K562 (cell line): Measurements from ENCODE around the gene OPCML. TPM values are rescaled to one million over a fixed set of nuclear protein-coding genes. Genes with fewer than 3 reads are reported as not detected.

Experiments used
- ATAC-seq: fragments of 200-7000 bp; cut with Tn5 transposase; 3 replicates; pipeline ENCODE4 v1.9.1; 2020; ENCODE audit warnings: moderate library complexity
- BruUV-seq: library from RNA; stranded (reverse); fragments of 400-500 nt; replicated peaks from 2 replicates; lab custom pipeline; 2021; lab: Mats Ljungman, UMichigan
- CTCF ChIA-PET: fragments of 300-600 bp; formaldehyde crosslinking; extraction: SDS; loops from one replicate; lab custom pipeline; 2021; ENCODE audit warnings: low intra/inter-chr PET ratio; lab: Yijun Ruan, JAX
- POLR2A ChIA-PET: fragments of 300-600, 350-650 bp; sonication (Branson Sonifier 250); formaldehyde crosslinking; extraction: SDS; loops from one replicate; lab custom pipeline; 2021; ENCODE audit warnings: antibody characterized with exemption, inconsistent platforms; lab: Yijun Ruan, JAX
- DNase-seq, 4 experiments: peaks; one replicate each; pipeline versions ENCODE4 v3.0.0 to v3.0.0-alpha.2; 2011 to 2018; ENCODE audit warnings: low spot score in 3 of 4, mixed read lengths in 3 of 4; ENCODE audit errors: extremely low read depth in 1 of 4
- FAIRE-seq: peaks from 2 replicates; lab custom pipeline; 2011; peaks lifted over from hg19 to GRCh38; lab: Jason Lieb, UNC
- H2AFZ ChIP-seq: 2 replicates; pipeline ENCODE4 v1.6.0; 2011; ENCODE audit warnings: low read depth, low read length, control low read depth, inconsistent platforms
- H3K27ac ChIP-seq: fragments of 200-600 bp; 3 replicates; pipeline ENCODE4 v1.8.0; 2011; ENCODE audit warnings: low read depth, mild to moderate bottlenecking, control low read depth, inconsistent platforms, low read length, moderate library complexity, mixed read lengths; ENCODE audit errors: extremely low read depth
- H3K27me3 ChIP-seq, 2 experiments: fragments of 300-600 bp in 1 of 2; 2 replicates in 1 of 2; 3 replicates in 1 of 2; pipeline versions ENCODE4 v1.6.0 to v1.8.0; 2011; ENCODE audit warnings: inconsistent platforms in 2 of 2, low read length in 2 of 2, mild to moderate bottlenecking in 1 of 2, mixed read lengths in 1 of 2, moderate library complexity in 1 of 2; ENCODE audit not compliant: control insufficient read depth in 2 of 2, insufficient read depth in 2 of 2
- H3K36me3 ChIP-seq: fragments of 300-600 bp; 3 replicates; pipeline ENCODE4 v1.8.0; 2011; ENCODE audit warnings: mild to moderate bottlenecking, low read length, inconsistent platforms; ENCODE audit not compliant: control insufficient read depth, insufficient read depth
- H3K4me1 ChIP-seq, 2 experiments: fragments of 200-600 bp in 1 of 2; replicated peaks in 1 of 2; 2 replicates in 1 of 2; 3 replicates in 1 of 2; pipeline versions ENCODE4 v1.5.1 to v1.8.0; 2011; ENCODE audit warnings: inconsistent platforms in 2 of 2, low read length in 2 of 2, mild to moderate bottlenecking in 1 of 2, mixed read lengths in 1 of 2, moderate library complexity in 1 of 2; ENCODE audit not compliant: control insufficient read depth in 2 of 2, insufficient read depth in 2 of 2
- H3K4me2 ChIP-seq: 2 replicates; pipeline ENCODE4 v1.6.1; 2011; ENCODE audit warnings: low read length, control low read depth, inconsistent platforms, mixed read lengths; ENCODE audit not compliant: insufficient read depth
- H3K4me3 ChIP-seq: fragments of 200-600 bp; sonication (generic), shearing (Covaris generic); 2 replicates; pipeline ENCODE4 v1.5.1; 2016; ENCODE audit warnings: control low read depth, inconsistent platforms
- H3K79me2 ChIP-seq: fragments of 200-600 bp; 3 replicates; pipeline ENCODE4 v1.8.0; 2011; ENCODE audit warnings: low read length, inconsistent platforms; ENCODE audit not compliant: control insufficient read depth, insufficient read depth
- H3K9ac ChIP-seq, 2 experiments: 2 replicates each; pipeline versions ENCODE4 v1.6.0 to v1.6.1; 2011; ENCODE audit warnings: low read depth in 2 of 2, low read length in 2 of 2, control low read depth in 1 of 2, inconsistent platforms in 1 of 2, mild to moderate bottlenecking in 1 of 2, mixed read lengths in 1 of 2; ENCODE audit not compliant: insufficient read depth in 1 of 2
- H3K9me1 ChIP-seq: one replicate; pipeline ENCODE4 v1.6.0; 2011; ENCODE audit warnings: inconsistent platforms, mild to moderate bottlenecking, low read length, moderate library complexity; ENCODE audit not compliant: control insufficient read depth, insufficient read depth
- H3K9me3 ChIP-seq: replicated peaks from 2 replicates; pipeline ENCODE4 v1.5.1; 2011; ENCODE audit warnings: low read depth, low read length, inconsistent platforms; ENCODE audit not compliant: control insufficient read depth, insufficient read depth
- H4K20me1 ChIP-seq: replicated peaks from 2 replicates; pipeline ENCODE4 v1.6.1; 2011; ENCODE audit warnings: low read length, inconsistent platforms, mixed read lengths; ENCODE audit not compliant: control insufficient read depth, insufficient read depth
- BHLHE40 ChIP-seq: IDR thresholded peaks from 2 replicates; pipeline ENCODE4 v1.6.1; 2011; ENCODE audit warnings: low read length, improper control_type of control experiment
- CHD2 ChIP-seq: IDR thresholded peaks from 2 replicates; pipeline ENCODE4 v1.6.1; 2011; ENCODE audit warnings: low read depth, low read length
- HDAC2 ChIP-seq: fragments of 450-650 bp; IDR thresholded peaks from 2 replicates; pipeline ENCODE4 v1.6.1; 2016; ENCODE audit warnings: mild to moderate bottlenecking
- HNRNPH1 ChIP-seq: fragments of 200-400 bp; formaldehyde crosslinking; optimal IDR thresholded peaks from 2 replicates; pipeline ENCODE3; 2017; ENCODE audit warnings: low read depth, mild to moderate bottlenecking, low read length, moderate library complexity
- KLF10 ChIP-seq: fragments of 250-450 bp; sonication (Bioruptor Pico); IDR thresholded peaks from 2 replicates; pipeline ENCODE4 v1.6.1; 2021; ENCODE audit warnings: matching md5 sums
- NFRKB ChIP-seq: fragments of 450-650 bp; IDR thresholded peaks from 2 replicates; pipeline ENCODE4 v1.6.1; 2016; ENCODE audit warnings: low read depth
- PHF8 ChIP-seq: fragments of 200-600 bp; sonication (generic); IDR thresholded peaks from 2 replicates; pipeline ENCODE4 v1.6.1; 2012; ENCODE audit warnings: mixed run types, mild to moderate bottlenecking, inconsistent platforms, low read length, moderate library complexity, borderline replicate concordance
- RBBP5 ChIP-seq: fragments of 200-600 bp; sonication (generic); IDR thresholded peaks from 2 replicates; pipeline ENCODE4 v1.6.1; 2012; ENCODE audit warnings: borderline replicate concordance, mild to moderate bottlenecking, low read length, control low read depth, inconsistent platforms; ENCODE audit not compliant: insufficient read depth, poor library complexity, severe bottlenecking
- SIN3B ChIP-seq: fragments of 450-650 bp; IDR thresholded peaks from 2 replicates; pipeline ENCODE4 v1.6.1; 2017; ENCODE audit warnings: low read depth, mild to moderate bottlenecking, moderate library complexity
- SRSF9 ChIP-seq: fragments of 200-400 bp; formaldehyde crosslinking; IDR thresholded peaks from 2 replicates; pipeline ENCODE4 v1.6.1; 2017; ENCODE audit warnings: low read depth, low read length, borderline replicate concordance
- ZC3H4 ChIP-seq: sonication (generic); formaldehyde crosslinking; IDR thresholded peaks from 2 replicates; pipeline ENCODE4 v1.9.0; 2021; ENCODE audit warnings: missing genetic modification reagents, borderline replicate concordance
- ZFPM2 ChIP-seq: fragments of 250-450 bp; sonication (Bioruptor Pico); IDR thresholded peaks from 2 replicates; pipeline ENCODE4 v1.5.1; 2022; ENCODE audit warnings: mild to moderate bottlenecking
- ZNF444 ChIP-seq: fragments of 250-450 bp; sonication (Bioruptor Pico); IDR thresholded peaks from 2 replicates; pipeline ENCODE4 v1.4.0; 2020; ENCODE audit warnings: mild to moderate bottlenecking, moderate library complexity
- WGBS: fragments of 100-300 bp; shearing (Covaris generic); methylation state at CpG from one replicate; pipeline ENCODE4 v1.1.6; 2016; ENCODE audit warnings: low coverage, mixed read lengths; ENCODE audit not compliant: insufficient coverage; ENCODE audit errors: missing lambda C conversion rate; 5-methylcytosine and 5-hydroxymethylcytosine counted together
- in situ Hi-C: fragments of 300-500 bp; cut with MboI; formaldehyde crosslinking; loops from 4 replicates; pipeline ENCODE4 v1.15.0; 2018; ENCODE audit warnings: inconsistent platforms, mixed read lengths
- intact Hi-C: fragments of 100-400 bp; cut with micrococcal nuclease; formaldehyde crosslinking; loops from 2 replicates; pipeline ENCODE4 v1.14.2; 2022
- polyA plus RNA-seq, 8 experiments: library from polyadenylated mRNA; depleted of rRNA in 4 of 8; stranded (reverse) in 5 of 8; unstranded in 3 of 8; fragments of >200 nt; fragmentation: Nextera tagmentation in 2 of 8; fragmentation: Illumina TruSeq in 1 of 8; extraction: Ambion mirVana in 2 of 8; extraction: Trizol in 1 of 8; gene quantifications; 2 replicates each; pipeline versions ENCODE4 v1.2.1 to v1.2.3, GENCODE V29; 2011 to 2014; ENCODE audit warnings: inconsistent platforms in 1 of 8, missing spikeins in 1 of 8
- total RNA-seq, 7 experiments: library from RNA; depleted of rRNA in 6 of 7; stranded (reverse); fragments of >200 nt in 6 of 7; fragmentation: Illumina TruSeq in 2 of 7; extraction: Trizol in 2 of 7; gene quantifications; 2 replicates each; pipeline versions ENCODE4 v1.2.1 to v1.2.3, GENCODE V29; 2011 to 2021; ENCODE audit warnings: low replicate concordance in 1 of 7
- TF ChIP-seq, protein P1 (sequence below), 3 experiments: IDR thresholded peaks in 2 of 3; conservative IDR thresholded peaks in 1 of 3; 2 replicates each; pipeline ENCODE4 v1.5.1; 2011 to 2012; ENCODE audit warnings: low read length in 3 of 3, mild to moderate bottlenecking in 3 of 3, control low read depth in 2 of 3, improper control_type of control experiment in 1 of 3, inconsistent platforms in 1 of 3, low read depth in 1 of 3, mixed read lengths in 1 of 3, moderate library complexity in 1 of 3; ENCODE audit not compliant: insufficient read depth in 2 of 3
- TF ChIP-seq, protein P2 (sequence below): sonication (generic); formaldehyde crosslinking; IDR thresholded peaks from 2 replicates; pipeline ENCODE4 v1.8.0; 2022; ENCODE audit warnings: missing genetic modification reagents, mild to moderate bottlenecking, borderline replicate concordance
- TF ChIP-seq, protein P3 (sequence below): sonication (generic); formaldehyde crosslinking; IDR thresholded peaks from 2 replicates; pipeline ENCODE4 v1.9.0; 2022; ENCODE audit warnings: mild to moderate bottlenecking, missing genetic modification reagents

The OPCML gene
- total and polyA plus RNA-seq, 9 of the 15 experiments (the other 6 are each of a cell fraction or from before 2014, with no cell fraction given), result not detected

DNA sequence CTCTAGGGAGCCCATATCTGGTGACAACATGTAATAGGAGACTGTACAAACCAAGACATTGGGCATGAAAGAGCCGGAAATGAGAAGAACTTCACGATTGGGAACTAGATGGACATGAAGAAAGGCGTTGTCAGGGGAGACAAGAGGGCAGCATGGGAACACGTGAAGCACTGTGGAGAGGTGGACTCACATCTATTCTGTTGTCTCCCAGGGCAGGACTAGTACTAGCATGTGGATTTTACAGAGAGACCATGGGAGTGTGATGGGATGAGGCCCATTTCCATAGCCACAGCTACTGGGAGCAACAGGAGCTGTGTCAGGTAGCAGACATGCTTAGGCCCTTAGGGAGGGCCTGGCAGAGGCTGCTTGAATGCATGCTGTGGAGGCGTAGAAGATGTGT is 333.9 kb downstream of the OPCML start:
- ChIA-PET POLR2A (interaction anchor here (0.8 kb wide), 1 partner anchor 979 kb away, joined by 3 read pairs; no protein-coding TSS in a partner anchor), CTCF (no interaction called here)
- Histone ChIP-seq H3K4me3 (no peak overlapping the region), H3K36me3 (no peaks in the 10 kb centered on the region), H3K4me2 (no peak overlapping the region), H3K9me3 (no peaks in the 10 kb centered on the region), H3K27me3 (no peaks in the 10 kb centered on the region), H3K9me1 (no peaks in the 10 kb centered on the region), H3K4me1 (no peaks in the 10 kb centered on the region), H3K9ac (no peak overlapping the region), H4K20me1 (no peaks in the 10 kb centered on the region), H2AFZ (no peak overlapping the region), H3K27ac (no peak overlapping the region), H3K79me2 (no peaks in the 10 kb centered on the region)
- in situ Hi-C loops, result no loop called here
- no peak for FAIRE-seq
- no peak for DNase-seq
- TF ChIP-seq ZNF444 (CRISPR knock-in tag) (no peak), KLF10 (CRISPR knock-in tag) (no peak), SIN3B (no peak), ZFPM2 (CRISPR knock-in tag) (no peak), NFRKB (no peak), SRSF9 (no peak), ZC3H4 (CRISPR knock-in tag) (no peak), PHF8 (no peak), RBBP5 (no peak), HNRNPH1 (no peak), BHLHE40 (no peak), CHD2 (no peak), HDAC2 (no peak)
- TF ChIP-seq, protein P1, sequence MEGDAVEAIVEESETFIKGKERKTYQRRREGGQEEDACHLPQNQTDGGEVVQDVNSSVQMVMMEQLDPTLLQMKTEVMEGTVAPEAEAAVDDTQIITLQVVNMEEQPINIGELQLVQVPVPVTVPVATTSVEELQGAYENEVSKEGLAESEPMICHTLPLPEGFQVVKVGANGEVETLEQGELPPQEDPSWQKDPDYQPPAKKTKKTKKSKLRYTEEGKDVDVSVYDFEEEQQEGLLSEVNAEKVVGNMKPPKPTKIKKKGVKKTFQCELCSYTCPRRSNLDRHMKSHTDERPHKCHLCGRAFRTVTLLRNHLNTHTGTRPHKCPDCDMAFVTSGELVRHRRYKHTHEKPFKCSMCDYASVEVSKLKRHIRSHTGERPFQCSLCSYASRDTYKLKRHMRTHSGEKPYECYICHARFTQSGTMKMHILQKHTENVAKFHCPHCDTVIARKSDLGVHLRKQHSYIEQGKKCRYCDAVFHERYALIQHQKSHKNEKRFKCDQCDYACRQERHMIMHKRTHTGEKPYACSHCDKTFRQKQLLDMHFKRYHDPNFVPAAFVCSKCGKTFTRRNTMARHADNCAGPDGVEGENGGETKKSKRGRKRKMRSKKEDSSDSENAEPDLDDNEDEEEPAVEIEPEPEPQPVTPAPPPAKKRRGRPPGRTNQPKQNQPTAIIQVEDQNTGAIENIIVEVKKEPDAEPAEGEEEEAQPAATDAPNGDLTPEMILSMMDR (IDR thresholded peaks at IDR 0.05 in 2 of 3, conservative IDR thresholded peaks at IDR 0.05 in 1 of 3; ENCODE audit: insufficient read depth in 2 of 3, low read depth in 1 of 3, low read length in 3 of 3), result no peak
- TF ChIP-seq, protein P2, sequence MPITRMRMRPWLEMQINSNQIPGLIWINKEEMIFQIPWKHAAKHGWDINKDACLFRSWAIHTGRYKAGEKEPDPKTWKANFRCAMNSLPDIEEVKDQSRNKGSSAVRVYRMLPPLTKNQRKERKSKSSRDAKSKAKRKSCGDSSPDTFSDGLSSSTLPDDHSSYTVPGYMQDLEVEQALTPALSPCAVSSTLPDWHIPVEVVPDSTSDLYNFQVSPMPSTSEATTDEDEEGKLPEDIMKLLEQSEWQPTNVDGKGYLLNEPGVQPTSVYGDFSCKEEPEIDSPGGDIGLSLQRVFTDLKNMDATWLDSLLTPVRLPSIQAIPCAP (CRISPR knock-in tag), result no peak
- TF ChIP-seq, protein P3, sequence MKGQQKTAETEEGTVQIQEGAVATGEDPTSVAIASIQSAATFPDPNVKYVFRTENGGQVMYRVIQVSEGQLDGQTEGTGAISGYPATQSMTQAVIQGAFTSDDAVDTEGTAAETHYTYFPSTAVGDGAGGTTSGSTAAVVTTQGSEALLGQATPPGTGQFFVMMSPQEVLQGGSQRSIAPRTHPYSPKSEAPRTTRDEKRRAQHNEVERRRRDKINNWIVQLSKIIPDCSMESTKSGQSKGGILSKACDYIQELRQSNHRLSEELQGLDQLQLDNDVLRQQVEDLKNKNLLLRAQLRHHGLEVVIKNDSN (CRISPR knock-in tag), result no peak
- ATAC-seq, result no peak
- no TSS peak for BruUV-seq
- intact Hi-C loops, result no loop called here
- WGBS, result 3% methylated on average over 5 of the region's 5 CpGs
